Stimulated activated CD8-positive, alpha-beta memory T cell treated with anti-CD3 and anti-CD28 coated beads, Interleukin-12 subunit alpha, Interleukin-12 subunit beta, amount 100 ng/mL, for 24 hours (primary cell): Measurements from ENCODE around the gene PLEKHH1.

Experiments used
- DNase-seq: peaks from one replicate; pipeline ENCODE4 v3.0.0-alpha.2; 2020; ENCODE audit errors: extremely low read depth

The PLEKHH1 gene

DNA sequence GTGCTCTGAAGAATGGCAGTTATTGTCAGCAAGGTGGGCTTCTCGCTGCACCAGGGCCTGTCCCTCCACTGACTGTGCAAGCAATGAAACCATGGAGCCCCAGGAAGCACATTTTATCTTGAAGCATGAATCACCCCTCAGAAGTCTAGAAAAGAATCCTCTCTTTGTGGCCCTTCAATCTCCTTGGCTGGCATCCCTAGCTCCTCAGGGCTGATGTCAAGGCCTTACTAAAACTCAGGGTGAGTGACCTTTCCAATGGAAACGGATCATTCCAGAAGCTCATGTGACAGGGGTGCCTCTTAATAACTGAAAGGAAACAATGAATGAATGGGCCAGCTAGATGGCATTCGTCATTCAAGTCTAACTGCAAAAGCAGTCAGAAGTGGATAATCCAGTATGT, 22.3 kb upstream of the PLEKHH1 start:
- DNase-seq, result no peak

DNA sequence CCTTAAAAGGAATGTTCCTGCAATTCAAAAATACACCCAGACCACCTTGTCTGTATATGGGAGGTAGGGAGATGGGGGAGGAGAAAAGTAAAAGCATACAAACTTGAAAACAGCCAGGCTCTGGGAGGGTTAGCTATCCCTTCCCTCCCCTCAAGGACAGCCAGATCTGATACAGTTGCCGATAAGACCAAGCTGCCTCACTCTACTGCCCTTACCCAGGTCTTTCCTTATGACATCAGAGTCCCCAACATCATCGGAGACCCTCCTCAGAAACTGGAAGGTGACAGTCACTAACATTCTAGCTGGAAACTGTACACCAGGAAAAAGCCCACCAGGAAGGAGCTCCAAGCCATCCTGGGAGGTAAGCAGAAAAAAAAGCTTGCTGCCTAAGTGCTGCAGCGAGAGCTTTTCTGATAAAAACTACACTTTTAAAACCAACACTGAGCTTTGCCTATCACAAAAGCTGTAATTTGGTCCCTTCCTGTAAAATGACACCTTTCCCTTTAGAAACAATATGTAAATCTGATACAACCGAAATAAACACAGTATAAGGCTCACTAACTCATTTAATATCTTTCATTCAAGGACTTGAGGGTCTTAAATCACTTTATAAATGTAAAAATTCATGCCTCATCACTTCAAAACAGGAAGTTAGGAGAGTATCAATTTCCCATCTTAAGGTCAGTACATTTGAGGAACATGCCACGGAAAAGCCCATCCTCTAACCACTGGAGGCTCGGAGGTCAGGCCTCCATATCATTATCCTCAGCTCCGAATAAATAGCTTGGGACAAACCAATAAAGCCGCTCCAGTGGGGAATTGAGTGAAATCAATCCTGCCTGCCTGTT, 20.4 kb upstream of the PLEKHH1 start:
- DNase-seq, result no peak

DNA sequence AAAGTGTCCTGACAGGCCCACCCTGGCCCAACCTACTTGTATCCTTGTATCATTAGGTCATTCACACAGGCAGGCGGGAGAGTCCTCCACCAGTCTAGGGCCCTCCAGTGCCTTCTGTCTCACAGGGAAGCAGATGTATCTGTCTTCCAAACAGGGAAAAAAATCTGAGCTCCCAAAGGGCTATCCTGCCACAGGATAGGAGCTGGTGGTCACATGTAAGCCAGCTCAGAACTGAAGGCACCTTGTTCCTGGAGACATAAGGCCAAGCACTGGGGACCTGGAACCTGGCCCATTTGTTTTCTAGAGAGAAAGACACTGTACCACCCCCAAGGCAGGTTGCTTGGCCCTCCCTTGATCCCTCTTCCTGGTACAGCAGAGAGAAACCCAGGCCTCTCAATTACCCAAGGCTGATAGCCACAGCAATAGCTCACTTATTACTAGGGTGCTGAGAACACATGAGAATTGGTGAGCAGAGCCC, 19.4 kb upstream of the PLEKHH1 start:
- no peak for DNase-seq

DNA sequence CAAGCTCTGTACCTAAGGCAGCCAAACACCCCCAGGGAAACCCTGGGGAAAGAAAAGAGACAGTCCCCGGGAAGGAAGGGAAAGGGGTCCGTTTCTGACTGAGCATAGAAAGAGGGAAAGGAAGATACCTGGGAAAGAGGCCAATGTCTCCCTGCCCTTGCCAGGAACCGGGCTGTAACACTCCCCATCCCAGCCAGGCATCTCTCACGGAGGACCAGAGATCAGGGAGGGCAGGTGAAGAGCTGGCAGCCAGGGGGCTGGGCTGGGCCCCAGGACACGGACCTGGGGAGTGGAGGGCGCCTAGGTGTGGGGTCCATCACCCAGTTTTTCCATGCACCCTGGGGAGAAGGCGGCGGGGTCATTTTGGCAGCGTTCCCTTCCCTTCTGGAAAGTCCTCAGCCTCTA, 18.9 kb upstream of the PLEKHH1 start:
- no peak for DNase-seq

DNA sequence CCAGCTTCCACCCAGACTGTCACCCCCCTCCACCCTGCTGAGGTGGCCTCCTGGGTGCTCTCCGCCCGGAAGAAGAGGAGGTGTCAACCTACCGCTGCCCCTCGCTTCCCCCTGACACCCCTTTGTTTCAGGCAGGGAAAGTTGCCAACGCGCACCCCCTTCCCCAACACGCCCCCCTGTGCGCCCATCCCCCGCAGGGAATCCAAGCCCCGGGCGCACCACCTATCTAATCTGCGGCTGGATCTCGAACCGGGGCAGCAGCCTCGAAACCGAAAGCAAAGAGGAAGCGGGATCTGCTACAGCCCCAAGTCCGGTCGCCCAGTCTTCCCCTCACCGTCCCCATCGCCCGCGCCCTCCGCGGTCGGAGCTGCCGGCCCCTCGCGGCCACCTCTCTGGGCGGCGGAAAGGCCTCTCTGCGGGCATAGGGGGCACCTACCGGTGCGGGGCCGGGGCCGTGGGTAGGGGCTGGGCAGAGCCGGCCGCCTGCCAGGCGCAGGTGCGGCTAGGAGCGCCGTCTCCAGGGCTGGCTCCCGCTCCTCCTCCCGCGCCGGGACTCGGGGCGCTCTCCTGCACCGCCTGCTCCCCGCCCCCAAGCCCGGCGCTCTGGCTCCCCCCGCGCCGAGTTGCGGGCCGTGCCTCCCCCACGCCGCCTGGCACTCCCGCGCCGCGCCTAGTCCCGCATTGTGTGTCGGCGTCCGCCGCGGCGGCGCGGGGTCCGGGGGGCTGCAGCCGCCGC, 18.3 kb upstream of the PLEKHH1 start:
- no peak for DNase-seq

DNA sequence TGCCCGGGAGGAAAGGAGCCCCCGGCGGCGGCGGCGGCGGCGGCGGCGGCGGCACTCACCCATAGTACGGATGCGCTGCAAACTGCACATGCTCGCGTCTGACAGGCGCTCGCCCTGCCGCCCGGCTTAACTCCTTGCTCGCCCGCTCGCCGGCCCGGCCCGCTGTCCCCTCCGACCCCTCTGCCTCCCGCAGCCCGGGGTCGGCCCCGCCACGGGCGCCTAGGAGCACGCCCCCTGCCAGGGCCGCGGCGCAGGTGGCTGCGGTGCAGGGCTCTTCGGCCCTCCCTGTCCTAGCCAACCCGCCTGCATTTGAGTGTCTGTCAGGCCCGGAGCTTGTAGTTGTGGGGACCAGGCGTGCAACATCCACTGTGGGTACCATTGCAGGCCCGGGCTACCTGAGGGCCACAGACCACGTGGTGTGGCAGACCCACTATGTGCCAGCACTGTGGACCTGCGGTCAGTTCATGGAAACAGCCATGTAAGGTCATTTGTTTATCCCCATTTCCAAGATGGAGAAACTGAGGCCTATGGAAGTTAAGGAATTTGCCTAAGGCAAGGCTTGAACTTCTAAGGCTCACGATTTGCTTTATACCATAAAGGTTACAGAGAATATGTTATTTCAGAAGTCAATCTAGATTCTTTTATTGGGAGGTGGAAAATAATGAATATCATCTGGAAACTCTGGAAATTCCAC, 17.6 kb upstream of the PLEKHH1 start:
- DNase-seq, result no peak

DNA sequence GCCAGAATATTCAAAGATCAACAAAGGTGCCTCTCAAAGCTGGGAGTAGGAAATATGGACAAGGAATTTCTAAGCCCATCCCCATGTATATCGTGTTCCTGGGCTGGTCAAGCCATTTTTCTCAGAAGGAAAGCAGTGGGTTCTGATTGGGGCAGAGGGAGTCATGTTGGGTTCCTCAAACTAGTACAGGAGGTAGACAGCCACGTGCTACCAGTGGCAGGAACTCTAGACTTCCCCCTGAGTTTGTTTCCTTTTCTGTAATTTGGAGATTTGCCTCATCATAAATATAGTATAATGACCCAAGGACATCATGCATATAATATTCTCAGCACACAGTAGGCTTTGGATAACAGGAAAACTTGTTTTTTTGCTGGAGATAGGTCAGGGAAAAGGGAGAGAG, 16.4 kb upstream of the PLEKHH1 start:
- DNase-seq, result no peak

DNA sequence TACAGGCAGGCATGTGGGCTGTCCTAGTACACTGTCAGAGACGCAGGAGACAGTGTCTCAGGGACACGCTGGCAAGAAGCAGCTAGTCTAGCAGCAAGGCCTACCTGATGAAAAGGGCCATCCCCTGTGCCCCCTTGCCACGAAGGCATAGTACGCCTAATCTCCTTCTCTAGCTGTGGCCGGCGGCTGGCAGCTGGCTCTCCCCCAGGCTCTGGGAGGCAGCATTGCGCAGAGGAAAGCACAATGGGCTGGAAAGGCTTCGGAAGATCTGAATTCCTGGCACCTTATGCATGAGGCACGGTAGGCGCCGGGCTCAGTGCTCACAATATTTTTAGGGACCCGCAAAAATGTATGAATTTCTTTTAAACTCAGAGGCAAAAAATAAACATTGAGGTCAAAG, 16.0 kb upstream of the PLEKHH1 start:
- DNase-seq, result no peak

DNA sequence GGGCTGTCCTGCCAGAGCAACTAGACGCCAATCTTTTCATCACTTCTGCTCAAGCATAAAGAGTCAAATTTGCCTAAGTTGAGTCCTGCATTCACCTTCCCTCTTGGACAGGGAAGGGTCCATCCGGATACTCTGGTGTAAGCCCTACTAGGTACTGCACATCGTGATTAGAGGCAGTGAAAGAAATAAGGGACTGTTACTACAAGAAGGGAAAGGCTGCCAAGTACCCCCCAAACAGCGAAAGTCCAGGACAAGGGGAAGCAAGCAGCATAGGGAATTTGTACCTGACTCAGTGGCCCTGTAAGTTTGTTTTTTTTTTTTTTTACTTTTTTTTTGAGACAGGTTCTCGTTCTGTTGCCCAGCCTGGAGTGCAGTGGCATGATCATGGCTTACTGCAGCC, 13.7 kb upstream of the PLEKHH1 start:
- DNase-seq, result no peak

DNA sequence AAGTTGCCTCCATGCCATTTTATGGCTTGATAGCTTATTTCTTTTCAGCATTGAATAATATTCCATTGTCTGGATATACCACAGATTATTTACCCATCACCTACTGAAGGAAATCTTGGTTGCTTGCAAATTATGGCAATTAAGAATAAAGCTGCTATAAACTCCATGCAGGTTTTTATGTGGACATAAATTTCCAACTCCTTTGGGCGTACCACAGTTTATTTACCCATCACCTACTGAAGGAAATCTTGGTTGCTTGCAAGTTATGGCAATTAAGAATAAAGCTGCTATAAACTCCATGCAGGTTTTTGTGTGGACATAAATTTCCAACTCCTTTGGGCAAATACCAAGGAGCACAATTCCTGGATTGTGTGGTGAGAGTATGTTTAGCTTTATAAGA, 12.6 kb upstream of the PLEKHH1 start:
- no peak for DNase-seq

DNA sequence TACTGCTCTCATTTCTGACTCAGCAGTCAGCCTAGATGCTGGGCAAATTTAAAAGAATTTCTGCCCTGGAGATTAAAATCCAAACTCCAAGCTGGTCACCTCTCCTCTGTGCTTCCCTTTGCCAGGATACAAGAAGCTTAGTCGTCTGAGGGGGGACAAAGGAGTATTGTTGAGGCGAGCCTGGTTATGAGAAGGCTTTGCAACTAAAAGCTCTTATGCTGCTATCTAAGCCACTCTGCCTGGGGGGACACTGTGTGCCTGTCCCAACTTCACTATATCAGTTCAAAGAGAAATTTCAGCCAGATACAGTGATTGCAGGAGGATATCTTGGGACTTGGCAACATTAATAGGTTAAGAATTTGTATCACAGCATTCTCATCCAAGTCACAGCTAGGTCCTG, 10.8 kb upstream of the PLEKHH1 start:
- DNase-seq, result no peak

DNA sequence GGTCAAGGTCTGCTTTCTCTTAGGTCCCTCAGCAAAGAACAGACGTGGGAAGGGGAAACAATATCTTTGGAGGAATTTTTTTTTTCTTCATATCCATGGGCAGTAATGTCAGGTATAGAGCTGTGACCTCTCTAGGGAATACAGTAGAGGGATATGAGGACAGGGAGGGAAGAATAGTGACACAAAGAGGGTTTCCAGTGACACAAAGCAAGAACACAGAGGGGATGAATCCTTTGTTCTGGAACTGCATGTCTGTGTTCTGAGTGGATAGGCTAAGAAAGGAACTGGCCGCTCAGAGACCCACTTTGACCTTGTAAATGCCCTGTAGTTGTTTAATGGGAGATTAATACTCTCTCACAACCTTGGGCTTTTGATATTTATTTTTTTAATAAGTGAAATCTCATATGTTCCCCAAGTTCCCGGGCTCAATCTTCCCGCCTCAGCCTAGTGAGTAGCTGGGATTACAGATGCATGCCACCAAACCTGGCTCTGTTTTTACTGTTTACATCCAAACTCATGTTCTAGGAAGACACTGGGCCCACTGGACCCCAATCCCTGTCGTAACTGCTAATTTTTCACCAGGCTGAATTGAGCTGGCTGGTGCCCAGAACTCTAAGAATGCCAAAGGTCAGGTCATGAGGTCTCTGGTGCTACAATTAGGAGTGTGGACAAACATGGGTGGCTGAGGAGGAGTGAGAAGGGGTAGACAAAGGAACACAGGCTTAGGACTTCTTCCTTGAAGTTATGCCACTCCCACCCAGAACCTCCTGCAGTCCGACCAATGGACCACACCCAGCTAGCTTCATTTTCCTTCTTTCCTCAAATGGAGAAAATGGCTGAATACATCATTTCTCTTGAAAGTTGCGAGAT, 9.1 kb upstream of the PLEKHH1 start:
- DNase-seq, result no peak

DNA sequence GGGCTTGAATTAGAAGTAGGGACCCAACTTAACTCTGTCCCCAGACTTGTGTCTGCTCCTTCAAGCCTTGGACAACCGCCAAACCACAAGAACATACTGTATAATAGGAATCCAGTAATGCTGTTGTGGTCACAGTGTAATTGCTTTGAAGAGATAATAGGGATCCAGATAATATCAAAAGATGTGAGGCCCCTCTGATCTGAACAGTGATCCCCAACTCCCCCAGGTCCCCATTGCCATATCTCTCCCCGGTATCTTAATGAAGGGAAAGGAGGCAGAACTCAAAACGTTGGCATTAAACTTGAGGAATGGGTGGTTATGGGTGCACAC, 8.5 kb upstream of the PLEKHH1 start:
- no peak for DNase-seq

DNA sequence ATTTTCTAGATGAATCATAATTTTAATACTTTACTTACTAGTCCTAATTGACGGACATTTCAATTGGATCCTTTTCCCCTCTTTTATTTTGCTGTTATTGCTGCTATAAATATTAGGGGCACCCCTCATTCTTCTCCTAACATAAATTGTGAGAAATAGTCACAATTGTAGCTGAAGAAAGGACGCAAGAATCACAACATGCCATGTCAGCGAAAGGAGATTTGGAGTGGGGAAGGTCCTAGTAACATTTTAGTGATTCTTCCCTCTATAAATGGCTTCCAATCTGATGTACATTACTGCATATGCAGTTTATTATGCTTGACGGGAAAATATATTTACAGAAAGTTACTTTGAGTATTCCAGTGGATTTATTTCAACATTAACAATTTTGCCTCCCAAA, 7.7 kb upstream of the PLEKHH1 start:
- no peak for DNase-seq

DNA sequence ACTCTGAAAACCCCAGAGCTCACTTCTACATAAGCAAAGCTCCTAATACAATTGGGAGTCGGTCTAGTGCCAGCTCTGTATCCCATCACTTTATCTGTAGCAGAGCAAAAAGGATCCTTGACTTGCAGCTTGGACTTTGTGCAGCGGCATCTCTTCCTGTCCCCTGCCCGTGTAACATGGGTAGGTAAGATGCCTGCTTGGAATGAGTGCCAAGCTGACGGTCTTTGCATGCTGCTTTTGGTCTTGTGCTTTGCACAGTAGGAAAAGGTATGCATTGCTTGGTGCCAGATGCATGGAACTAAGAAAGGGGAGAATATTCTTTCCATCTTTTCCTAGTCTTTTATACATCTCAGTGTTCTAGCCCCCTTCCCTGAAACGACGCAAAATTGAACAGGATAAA, 6.9 kb upstream of the PLEKHH1 start:
- no peak for DNase-seq

DNA sequence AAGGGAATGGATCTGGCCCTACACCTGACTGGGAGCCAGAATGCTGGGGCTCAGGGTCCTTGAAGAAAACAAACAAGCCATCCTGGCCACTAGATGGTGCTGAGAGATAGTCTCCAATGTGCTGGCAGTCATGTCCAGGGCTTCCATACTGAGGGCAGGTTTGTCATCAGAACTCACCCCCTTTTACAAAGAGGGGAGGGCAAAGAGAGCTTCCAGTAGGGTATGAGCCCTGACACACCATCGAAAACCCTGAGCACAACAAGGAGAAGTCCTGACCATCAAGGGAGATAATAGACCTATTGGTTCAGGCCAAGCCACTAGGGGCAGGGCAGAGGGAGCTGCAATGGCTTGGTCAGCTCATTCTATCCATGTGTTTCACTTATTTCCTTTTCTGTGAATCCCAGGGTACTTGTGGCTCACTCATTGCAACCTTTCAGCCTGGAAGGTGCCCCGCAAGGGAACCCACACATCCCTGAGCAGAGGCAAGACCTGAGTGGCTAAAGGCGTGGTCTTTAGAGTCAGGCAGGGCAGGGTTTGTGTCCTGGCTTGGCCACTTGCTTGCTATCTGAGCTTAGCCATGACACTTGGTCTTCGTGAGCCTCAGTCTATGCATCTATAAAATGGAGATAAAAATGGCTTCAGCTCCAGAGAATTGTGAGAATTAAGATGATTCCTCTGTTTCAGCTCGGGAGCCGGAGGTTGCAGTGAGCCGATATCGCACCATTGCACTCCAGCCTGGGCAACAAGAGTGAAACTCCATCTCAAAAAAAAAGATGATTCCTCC, 6.2 kb upstream of the PLEKHH1 start:
- DNase-seq, result no peak

DNA sequence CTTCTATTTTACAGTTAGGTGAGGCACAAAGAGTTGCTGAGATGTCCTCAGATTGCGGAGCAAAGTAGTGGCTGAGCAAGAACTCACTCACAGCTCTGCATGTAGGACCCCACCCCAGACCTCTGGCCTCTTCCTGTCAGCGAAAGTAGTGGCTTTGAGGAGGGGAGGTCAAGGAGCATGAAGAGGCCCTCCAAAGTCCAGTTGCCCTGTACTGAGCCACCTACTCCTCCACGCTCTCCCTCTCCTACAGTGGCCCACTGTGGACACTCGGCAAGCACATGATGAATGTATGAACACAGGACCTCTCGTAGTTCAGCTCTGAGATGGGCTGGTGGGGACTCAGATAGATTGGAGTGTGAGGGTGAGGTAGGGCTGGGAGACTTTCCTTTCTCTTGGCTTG, 5.3 kb upstream of the PLEKHH1 start:
- no peak for DNase-seq

DNA sequence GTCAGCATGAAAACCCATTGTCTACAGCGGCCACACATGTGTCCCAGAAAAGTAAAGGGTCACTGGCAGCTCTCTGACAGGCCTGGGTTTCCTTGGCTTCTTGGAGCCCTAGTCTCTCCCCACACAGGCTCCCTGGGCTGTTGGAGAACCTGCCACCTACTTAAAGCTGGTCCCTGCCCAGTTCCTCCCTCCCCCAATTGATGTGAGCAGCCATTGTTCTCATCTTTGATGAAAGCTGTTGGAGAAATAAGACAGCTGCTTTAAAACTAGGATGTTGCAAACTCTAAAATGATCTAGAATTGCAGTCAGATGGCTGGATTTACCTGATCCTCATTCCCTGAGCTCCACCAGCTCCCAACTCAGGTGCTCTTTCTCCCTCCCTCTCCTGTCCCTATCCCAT, 4.8 kb upstream of the PLEKHH1 start:
- DNase-seq, result no peak

DNA sequence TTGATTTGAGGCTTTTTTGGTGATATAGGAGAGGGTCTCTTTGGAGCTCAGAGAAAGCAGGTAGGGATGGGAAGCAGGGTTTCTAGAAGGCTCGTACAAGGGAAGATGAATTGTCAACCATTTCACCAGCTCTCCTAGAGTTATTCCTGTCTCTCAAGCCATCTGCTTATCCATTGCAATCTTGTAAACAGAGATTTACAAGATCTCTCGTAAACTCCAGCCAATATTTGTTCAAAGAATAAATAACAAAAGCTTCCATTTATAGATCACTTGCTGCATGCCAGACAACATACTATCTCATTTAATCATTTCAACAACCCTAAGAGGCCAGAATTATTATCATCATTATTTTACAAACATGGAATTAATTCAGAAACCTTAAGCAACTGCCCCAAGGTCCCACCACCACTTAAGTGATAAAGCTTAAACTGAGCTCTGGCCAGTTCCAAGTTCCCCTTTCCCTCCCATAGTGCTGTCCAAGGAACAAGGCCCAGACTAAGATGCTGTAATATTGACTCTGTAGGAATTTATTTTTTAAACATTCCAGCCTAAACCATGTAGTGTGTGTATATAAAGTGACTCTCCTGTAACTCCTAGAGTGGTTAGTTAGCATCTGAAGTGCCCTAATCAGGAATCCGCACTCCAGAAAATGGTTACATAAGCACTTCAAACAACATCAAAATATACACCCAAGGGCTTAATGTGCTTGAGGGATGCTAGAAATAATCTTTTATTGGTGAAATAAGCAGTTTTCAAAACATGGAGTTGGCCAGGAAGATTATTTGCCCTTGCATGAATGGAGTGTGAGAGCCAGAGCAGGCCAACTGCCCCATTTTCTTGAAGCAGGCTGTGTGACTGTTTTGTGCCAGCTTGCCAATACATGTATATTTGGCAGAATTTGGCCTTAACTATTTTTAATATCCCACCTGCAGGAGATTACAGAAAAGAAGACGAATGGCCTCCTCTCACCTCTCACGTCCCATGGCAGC, 2.8 kb upstream of the PLEKHH1 start:
- DNase-seq, result no peak

DNA sequence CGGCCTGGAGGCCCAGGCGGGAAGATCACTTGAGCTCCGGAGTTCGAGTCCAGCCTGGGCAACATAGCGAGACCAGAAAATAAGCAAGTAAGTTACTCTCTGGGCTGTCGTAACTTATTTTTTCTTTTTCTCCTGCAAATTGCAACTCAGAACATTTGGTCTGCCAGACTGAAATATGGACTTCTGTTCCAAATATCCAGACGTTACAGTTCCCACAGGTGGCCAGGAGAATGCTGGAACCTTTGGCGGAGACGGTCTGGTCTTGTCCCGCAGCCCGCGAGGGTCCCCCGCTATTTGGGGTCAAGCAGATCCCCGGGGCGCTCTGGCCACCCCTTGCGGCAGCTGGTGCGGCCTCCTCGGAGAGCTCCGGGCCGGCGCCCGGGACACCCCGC, 488 bp upstream of the PLEKHH1 start:
- DNase-seq, result no peak
